Measurements from ENCODE around the gene RNF220.

The RNF220 gene

DNA sequence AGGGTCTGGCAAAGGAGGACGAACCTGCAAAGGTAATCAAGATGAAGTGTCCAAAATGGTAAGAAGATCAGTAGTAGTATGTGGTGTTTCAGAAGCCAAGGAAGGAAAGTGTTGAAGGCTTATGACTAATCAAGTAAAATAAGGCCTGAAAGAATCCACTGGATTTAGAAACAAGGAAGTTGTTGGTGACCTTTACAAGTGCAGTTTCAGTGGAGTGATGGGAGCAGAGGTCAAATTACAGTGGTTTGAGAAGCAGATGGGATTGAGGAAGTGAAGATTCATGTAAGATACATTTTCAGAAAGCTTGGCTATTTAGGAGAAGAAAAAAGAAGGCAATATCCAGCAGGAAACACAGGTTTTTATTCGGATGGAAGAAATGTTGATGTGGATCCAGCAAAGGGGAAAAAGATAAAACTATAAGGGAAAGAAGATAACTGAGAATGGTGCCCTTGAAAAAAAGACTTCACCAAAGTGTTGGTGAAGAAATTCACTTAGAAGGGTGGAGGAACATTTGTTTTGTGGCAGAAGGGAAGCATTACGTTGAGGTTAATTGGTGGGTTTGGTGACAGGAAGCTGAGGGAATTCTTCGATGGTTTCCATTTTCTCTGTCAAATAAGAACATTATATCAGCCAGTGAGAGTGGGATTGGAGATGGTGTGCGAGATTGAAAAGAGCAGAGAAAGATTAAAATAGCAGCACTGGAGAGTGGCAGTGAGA is 271.6 kb downstream of the RNF220 start:
- TF ChIP-seq CTCF (conservative IDR thresholded peaks at IDR 0.05; ENCODE audit: low read depth, low read length), result no peak
- no peak for DNase-seq (ENCODE audit: low read depth)
- no peak overlapping the region for H3K4me3 ChIP-seq (ENCODE audit: low read length)

GRCh38 chr1:44677201-44677766 is 272.2 kb downstream of the RNF220 start:
- no peak overlapping the region for H3K4me3 ChIP-seq (ENCODE audit: low read length)
- DNase-seq (ENCODE audit: low read depth), result no peak
- peak; percentile 61 for TF ChIP-seq CTCF (conservative IDR thresholded peaks at IDR 0.05; ENCODE audit: low read depth, low read length)

DNA sequence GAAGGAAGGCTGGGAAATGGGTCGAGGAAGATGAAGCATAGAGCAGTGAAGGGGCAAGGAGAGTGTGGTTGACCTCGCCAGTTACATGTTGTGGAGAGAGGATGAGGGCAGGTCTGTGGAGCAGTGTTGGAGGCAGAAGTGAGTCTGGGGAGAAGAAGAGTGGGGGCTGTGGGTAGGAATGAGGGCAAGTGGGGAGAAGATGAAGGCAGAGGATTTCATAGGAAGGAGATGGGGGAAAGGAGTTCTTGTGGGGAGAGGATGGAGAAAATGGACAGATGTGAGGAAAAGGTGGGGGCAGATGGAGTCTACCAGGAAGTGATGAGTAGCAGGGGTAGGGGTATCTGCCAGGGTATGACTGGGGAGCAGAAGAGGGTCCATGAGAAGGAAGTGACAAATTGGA is 273.1 kb downstream of the RNF220 start:
- DNase-seq (ENCODE audit: low read depth), result no peak
- H3K4me3 ChIP-seq (ENCODE audit: low read length), result no peak overlapping the region
- TF ChIP-seq CTCF (conservative IDR thresholded peaks at IDR 0.05; ENCODE audit: low read depth, low read length), result no peak

DNA sequence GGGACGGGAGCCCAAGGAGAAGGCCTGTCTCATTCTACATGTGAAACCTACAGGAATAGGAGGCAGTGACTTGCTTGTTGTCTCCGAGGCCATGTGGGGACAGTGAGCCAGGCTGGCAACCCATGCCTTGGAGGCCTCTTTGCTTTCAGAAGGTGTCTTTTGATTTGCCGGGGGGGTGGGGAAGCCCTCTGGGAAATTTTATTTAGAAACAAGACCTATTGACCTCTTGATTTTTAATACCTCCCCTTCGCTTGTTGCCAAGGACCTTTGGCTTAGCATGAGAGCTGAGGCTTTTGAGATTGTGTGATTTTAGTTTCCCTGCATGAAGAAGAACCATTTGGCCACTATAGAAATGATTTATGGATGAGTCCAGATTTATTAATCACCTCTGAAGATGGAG is 273.6 kb downstream of the RNF220 start:
- TF ChIP-seq CTCF (conservative IDR thresholded peaks at IDR 0.05; ENCODE audit: low read depth, low read length), result no peak
- DNase-seq (ENCODE audit: low read depth), result no peak
- no peak overlapping the region for H3K4me3 ChIP-seq (ENCODE audit: low read length)

- no peak for TF ChIP-seq CTCF (conservative IDR thresholded peaks at IDR 0.05; ENCODE audit: low read depth, low read length)
- H3K4me3 ChIP-seq (ENCODE audit: low read length), result no peak overlapping the region
- DNase-seq (ENCODE audit: low read depth), result no peak
Measured at GRCh38 chr1:44679468-44679867, 274.4 kb downstream of the RNF220 start.

DNA sequence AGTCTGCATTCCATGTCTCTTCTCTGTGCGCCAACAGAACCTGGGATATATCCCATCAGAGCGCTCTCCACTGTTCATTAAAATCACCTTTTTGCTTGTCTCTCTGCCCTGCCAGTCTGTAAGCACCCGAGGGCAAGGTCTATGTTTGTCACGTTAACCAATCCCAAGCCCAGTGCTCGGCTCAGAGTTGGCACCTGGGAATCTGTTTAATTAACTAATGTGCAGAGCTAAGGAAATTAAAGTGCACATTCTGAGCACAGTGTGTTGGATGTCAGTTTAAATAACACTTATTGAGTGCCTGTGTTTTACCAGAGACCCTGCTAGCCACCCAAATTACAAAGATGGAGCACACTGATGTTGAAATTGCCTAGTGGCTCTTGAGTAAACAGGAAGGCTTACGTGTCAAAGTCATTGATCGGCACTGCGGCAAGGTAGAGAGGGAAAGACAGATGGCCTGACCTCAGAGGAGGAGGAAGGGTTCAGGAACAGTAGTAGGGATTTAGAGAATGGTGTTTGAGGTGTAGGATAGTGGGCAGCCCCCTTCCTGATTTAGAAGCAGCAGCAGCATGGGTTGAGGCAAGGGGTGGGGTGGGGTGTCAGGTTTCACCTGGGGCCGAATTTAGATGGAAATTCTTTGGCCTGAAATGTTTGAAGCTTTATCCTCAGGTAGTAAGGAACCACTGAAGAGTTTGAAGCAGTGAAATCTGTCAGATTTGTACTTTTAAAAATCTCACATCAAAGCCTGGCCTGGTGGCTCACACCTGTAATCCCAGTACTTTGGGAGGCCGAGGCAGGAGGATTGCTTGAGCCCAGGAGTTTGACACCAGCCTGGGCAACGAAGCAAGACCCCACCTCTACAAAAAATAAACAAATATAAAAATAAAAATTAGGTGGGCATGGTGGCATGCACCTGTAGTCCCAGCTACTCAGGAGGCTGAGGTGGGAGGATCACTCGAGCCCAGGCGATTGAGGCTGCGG is 277.1 kb downstream of the RNF220 start:
- TF ChIP-seq CTCF (conservative IDR thresholded peaks at IDR 0.05; ENCODE audit: low read depth, low read length), result no peak
- no peak overlapping the region for H3K4me3 ChIP-seq (ENCODE audit: low read length)
- no peak for DNase-seq (ENCODE audit: low read depth)

All from retinal pigment epithelial cell (primary cell).